HCT116 (cell line): ENCODE measurements around the gene SART3. TPM values are rescaled to one million over a fixed set of nuclear protein-coding genes. Genes with fewer than 3 reads are reported as not detected.

Experiments
- ATAC-seq: fragments of 200-7000 bp; cut with Tn5 transposase; 2 replicates; pipeline ENCODE4 v1.9.1; 2020; ENCODE audit warnings: mild to moderate bottlenecking, moderate library complexity
- BruUV-seq: library from RNA; stranded (reverse); fragments of 400-500 nt; replicated peaks from 2 replicates; lab custom pipeline; 2021; lab: Mats Ljungman, UMichigan
- CTCF ChIA-PET: fragments of 300-600 bp; sonication (Branson Sonifier 250); formaldehyde crosslinking; loops from one replicate; lab custom pipeline; 2021; ENCODE audit warnings: antibody characterized with exemption; lab: Charles Lee
- POLR2A ChIA-PET: fragments of 300-600, 350-600 bp; sonication (Branson Sonifier 250); formaldehyde crosslinking; loops from one replicate; lab custom pipeline; 2021; ENCODE audit warnings: antibody characterized with exemption; lab: Charles Lee
- RAD21 ChIA-PET, 2 experiments: fragments of 300-600 bp; sonication (Branson Sonifier 250); formaldehyde crosslinking; loops; one replicate each; lab custom pipeline; 2023; ENCODE audit warnings: low total read pairs in 2 of 2; ENCODE audit not compliant: uncharacterized antibody in 2 of 2, unreplicated experiment in 2 of 2, low non-redundant PET in 1 of 2; lab: Charles Lee
- DNase-seq: peaks from one replicate; pipeline ENCODE4 v3.0.0-alpha.2; 2010; ENCODE audit warnings: low read depth, low spot score
- H2AFZ ChIP-seq: fragments of 200-600 bp; shearing (Covaris generic), sonication (generic); 2 replicates; pipeline ENCODE4 v1.6.1; 2017; ENCODE audit warnings: low read depth, mixed run types, mixed read lengths, antibody characterized with exemption, low read length; ENCODE audit not compliant: poor library complexity, severe bottlenecking
- H3K27ac ChIP-seq: 2 replicates; pipeline ENCODE4 v1.5.1; 2012; ENCODE audit warnings: low read depth, low read length
- H3K27me3 ChIP-seq: fragments of 200-600 bp; sonication (generic); 2 replicates; pipeline ENCODE4 v1.6.1; 2016; ENCODE audit warnings: mixed run types, low read length, mixed read lengths; ENCODE audit not compliant: insufficient read depth
- H3K36me3 ChIP-seq, 2 experiments: fragments of 200-500 bp in 1 of 2; fragments of 200-600 bp in 1 of 2; sonication (Bioruptor generic) in 1 of 2; sonication (generic) in 1 of 2; 2 replicates each; pipeline versions ENCODE4 v1.5.1 to v1.6.1; 2014 to 2016; ENCODE audit warnings: low read length in 2 of 2, inconsistent platforms in 1 of 2, mixed read lengths in 1 of 2, mixed run types in 1 of 2; ENCODE audit not compliant: insufficient read depth in 2 of 2, control insufficient read depth in 1 of 2
- H3K4me1 ChIP-seq, 2 experiments: fragments of 200-600 bp in 1 of 2; sonication (generic) in 1 of 2; 2 replicates each; pipeline versions ENCODE4 v1.5.1 to v1.6.1; 2012 to 2017; ENCODE audit warnings: low read length in 2 of 2, inconsistent platforms in 1 of 2, mild to moderate bottlenecking in 1 of 2, mixed read lengths in 1 of 2, mixed run types in 1 of 2, moderate library complexity in 1 of 2; ENCODE audit not compliant: insufficient read depth in 2 of 2, control insufficient read depth in 1 of 2
- H3K4me2 ChIP-seq: fragments of 200-600 bp; sonication (generic); 2 replicates; pipeline ENCODE4 v1.6.1; 2017; ENCODE audit warnings: mixed run types, low read length, mixed read lengths
- H3K4me3 ChIP-seq, 2 experiments: fragments of 200-600 bp in 1 of 2; sonication (generic) in 1 of 2; replicated peaks in 1 of 2; 2 replicates each; pipeline ENCODE4 v1.5.1; 2011 to 2016; ENCODE audit warnings: low read length in 2 of 2, control low read depth in 1 of 2, low read depth in 1 of 2, mild to moderate bottlenecking in 1 of 2, mixed read lengths in 1 of 2, mixed run types in 1 of 2
- H3K79me2 ChIP-seq: fragments of 200-600 bp; sonication (generic); 2 replicates; pipeline ENCODE4 v1.6.1; 2017; ENCODE audit warnings: mild to moderate bottlenecking, mixed run types, low read length, moderate library complexity, mixed read lengths; ENCODE audit not compliant: insufficient read depth
- H3K9ac ChIP-seq: fragments of 200-600 bp; sonication (generic); 2 replicates; pipeline ENCODE4 v1.6.1; 2016; ENCODE audit warnings: low read length, mixed read lengths
- H3K9me2 ChIP-seq: fragments of 200-600 bp; sonication (generic), shearing (Covaris generic); 2 replicates; pipeline ENCODE4 v1.6.1; 2017; ENCODE audit warnings: mixed run types, mild to moderate bottlenecking, moderate library complexity; ENCODE audit not compliant: insufficient read depth
- H3K9me3 ChIP-seq, 2 experiments: fragments of 200-500 bp in 1 of 2; fragments of 200-600 bp in 1 of 2; sonication (Bioruptor generic) in 1 of 2; sonication (generic) in 1 of 2; 2 replicates each; pipeline ENCODE4 v1.6.1; 2014 to 2017; ENCODE audit warnings: low read length in 2 of 2, mixed read lengths in 2 of 2, inconsistent platforms in 1 of 2, low read depth in 1 of 2, mild to moderate bottlenecking in 1 of 2, mixed run types in 1 of 2, moderate library complexity in 1 of 2; ENCODE audit not compliant: control insufficient read depth in 1 of 2, insufficient read depth in 1 of 2
- H4K20me1 ChIP-seq: fragments of 200-600 bp; sonication (generic), shearing (Covaris generic); 2 replicates; pipeline ENCODE4 v1.6.1; 2017; ENCODE audit warnings: mixed run types, mild to moderate bottlenecking, moderate library complexity; ENCODE audit not compliant: insufficient read depth
- ELF1 ChIP-seq: IDR thresholded peaks from 2 replicates; pipeline ENCODE4 v1.6.1; 2012; ENCODE audit warnings: low read depth, borderline replicate concordance
- EZH2phosphoT487 ChIP-seq: fragments of 200-600 bp; IDR thresholded peaks from 2 replicates; pipeline ENCODE4 v1.6.1; 2018; ENCODE audit warnings: antibody characterized with exemption, borderline replicate concordance
- MAX ChIP-seq: IDR thresholded peaks from 2 replicates; pipeline ENCODE4 v1.6.1; 2012
- POLR2A ChIP-seq: IDR thresholded peaks from 2 replicates; pipeline ENCODE4 v1.7.0; 2011; ENCODE audit warnings: borderline replicate concordance; ENCODE audit not compliant: insufficient read depth, insufficient read length; ENCODE audit errors: extremely low read depth
- POLR2AphosphoS5 ChIP-seq: IDR thresholded peaks from 2 replicates; pipeline ENCODE4 v1.6.1; 2011; ENCODE audit warnings: mild to moderate bottlenecking, low read depth, low read length, moderate library complexity
- RAD21 ChIP-seq: IDR thresholded peaks from 2 replicates; pipeline ENCODE4 v1.6.1; 2012; ENCODE audit warnings: low read depth, mild to moderate bottlenecking
- SIN3A ChIP-seq: IDR thresholded peaks from 2 replicates; pipeline ENCODE4 v1.6.1; 2012; ENCODE audit warnings: low read depth
- SP1 ChIP-seq: IDR thresholded peaks from 2 replicates; pipeline ENCODE4 v1.6.1; 2012; ENCODE audit warnings: low read depth
- TCF7L2 ChIP-seq: IDR thresholded peaks from 2 replicates; pipeline ENCODE4 v1.7.0; 2011; ENCODE audit warnings: borderline replicate concordance, inconsistent platforms; ENCODE audit not compliant: insufficient read depth, insufficient read length; ENCODE audit errors: extremely low read depth
- ZBTB33 ChIP-seq: IDR thresholded peaks from 2 replicates; pipeline ENCODE4 v1.6.1; 2011; ENCODE audit warnings: mild to moderate bottlenecking, low read length, moderate library complexity; ENCODE audit not compliant: insufficient replicate concordance; ENCODE audit errors: extremely low read depth
- ZFX ChIP-seq: fragments of 450-650 bp; IDR thresholded peaks from 2 replicates; pipeline ENCODE4 v1.6.1; 2017
- intact Hi-C: fragments of 100-400 bp; cut with micrococcal nuclease; formaldehyde crosslinking; loops from 2 replicates; pipeline ENCODE4 v1.10.0; 2022
- total RNA-seq: library from RNA; stranded (reverse); gene quantifications from one replicate; pipeline ENCODE4 v1.2.1, GENCODE V29; 2021; ENCODE audit not compliant: unreplicated experiment

Gene SART3
- total RNA-seq, 1 experiment from 2014 or later, result 76.1 TPM

- Histone ChIP-seq H3K36me3 (no peaks in the 10 kb centered on the region), H3K9me2 (no peaks in the 10 kb centered on the region), H2AFZ (no peak overlapping the region), H3K4me2 (no peak overlapping the region), H3K27ac (no peak overlapping the region), H3K79me2 (no peaks in the 10 kb centered on the region), H4K20me1 (no peaks in the 10 kb centered on the region), H3K4me1 (no peaks in the 10 kb centered on the region), H3K9ac (no peak overlapping the region), H3K9me3 (no peaks in the 10 kb centered on the region), H3K4me3 (no peak overlapping the region), H3K27me3 (peaks cover 44% of the 10 kb centered on the region)
- no peak for DNase-seq
- ChIA-PET POLR2A (no interaction called here), CTCF (no interaction called here), RAD21 (no interaction called here)
- intact Hi-C loops, result no loop called here
- BruUV-seq, result no TSS peak
- ATAC-seq, result no peak
- TF ChIP-seq ELF1 (no peak), SIN3A (no peak), POLR2A (no peak), SP1 (no peak), ZBTB33 (no peak), EZH2phosphoT487 (no peak), POLR2AphosphoS5 (no peak), MAX (no peak), TCF7L2 (no peak), ZFX (no peak), RAD21 (no peak)
Observed at GRCh38 chr12:108473400-108474055, 87.4 kb downstream of the SART3 start.

Other genes with a start within 250 kb of the SART3 start
- gene CMKLR1, start 221.9 kb downstream of the SART3 start, total RNA-seq, result 0.15 TPM
- 5.1 TPM for gene FICD, start 45.9 kb downstream of the SART3 start, total RNA-seq
- gene ISCU, start 1.4 kb upstream of the SART3 start, total RNA-seq, result 89.6 TPM
- gene TMEM119, start 36.9 kb upstream of the SART3 start, total RNA-seq, result not detected
- 1.2 TPM for gene SELPLG, start 72.7 kb upstream of the SART3 start, total RNA-seq
- gene CORO1C, start 170.3 kb upstream of the SART3 start, total RNA-seq, result 138 TPM